PFSK-1 (cell line): ENCODE results near the gene TNFRSF11A.

Experiments used
- POLR2AphosphoS5 ChIP-seq: IDR thresholded peaks from 2 replicates; pipeline ENCODE4 v1.6.1; 2012; ENCODE audit warnings: low read depth, mild to moderate bottlenecking, control low read depth, low read length, moderate library complexity
- REST ChIP-seq, 2 experiments: IDR thresholded peaks; 2 replicates each; pipeline versions ENCODE4 v1.6.1 to v1.8.0; 2011 to 2012; ENCODE audit warnings: low read depth in 2 of 2, low read length in 2 of 2, control low read depth in 1 of 2, inconsistent platforms in 1 of 2, mild to moderate bottlenecking in 1 of 2, moderate library complexity in 1 of 2; ENCODE audit not compliant: insufficient read depth in 1 of 2
- SIN3A ChIP-seq: IDR thresholded peaks from 2 replicates; pipeline ENCODE4 v1.6.1; 2012; ENCODE audit warnings: mild to moderate bottlenecking, low read length, moderate library complexity, borderline replicate concordance; ENCODE audit not compliant: insufficient read depth
- TAF1 ChIP-seq: IDR thresholded peaks from 2 replicates; pipeline ENCODE4 v1.6.1; 2012; ENCODE audit warnings: low read length, control low read depth, borderline replicate concordance; ENCODE audit not compliant: insufficient read depth

GRCh38 chr18:62394006-62394763 is 69.1 kb downstream of the TNFRSF11A start:
- no peak for TF ChIP-seq REST (IDR thresholded peaks at IDR 0.05; ENCODE audit: insufficient read depth in 1 of 2, low read depth in 2 of 2, low read length in 2 of 2)
- TF ChIP-seq POLR2AphosphoS5: no peak
- TF ChIP-seq SIN3A: no peak
- no peak for TF ChIP-seq TAF1
